Measurements from ENCODE around the gene PHF21B.

- no peak for TF ChIP-seq CTCF (IDR thresholded peaks at IDR 0.05)
- no peak for TF ChIP-seq EP300 (IDR thresholded peaks at IDR 0.05)
These were observed 95.6 kb downstream of the PHF21B start for GRCh38 chr22:44914026-44914721.

Measured in esophagus muscularis mucosa (tissue), 3 donors.